MM.1S (cell line): Measurements from ENCODE around the gene TMEM81.

ENCODE experiments used
- EZH2 ChIP-seq: fragments of 300-600 bp; sonication (generic); optimal IDR thresholded peaks from 2 replicates; pipeline ENCODE3; 2017; ENCODE audit warnings: low read depth, mild to moderate bottlenecking, antibody characterized with exemption, low read length, mixed read lengths
- EZH2phosphoT487 ChIP-seq: fragments of 300-600 bp; sonication (generic); IDR thresholded peaks from 2 replicates; pipeline ENCODE4 v1.6.1; 2018; ENCODE audit warnings: antibody characterized with exemption, low read length
- TF ChIP-seq, protein P1 (sequence below): fragments of 300-600 bp; sonication (generic); IDR thresholded peaks from 2 replicates; pipeline ENCODE4 v1.5.1; 2016; ENCODE audit warnings: antibody characterized with exemption, low read length, mixed read lengths

DNA sequence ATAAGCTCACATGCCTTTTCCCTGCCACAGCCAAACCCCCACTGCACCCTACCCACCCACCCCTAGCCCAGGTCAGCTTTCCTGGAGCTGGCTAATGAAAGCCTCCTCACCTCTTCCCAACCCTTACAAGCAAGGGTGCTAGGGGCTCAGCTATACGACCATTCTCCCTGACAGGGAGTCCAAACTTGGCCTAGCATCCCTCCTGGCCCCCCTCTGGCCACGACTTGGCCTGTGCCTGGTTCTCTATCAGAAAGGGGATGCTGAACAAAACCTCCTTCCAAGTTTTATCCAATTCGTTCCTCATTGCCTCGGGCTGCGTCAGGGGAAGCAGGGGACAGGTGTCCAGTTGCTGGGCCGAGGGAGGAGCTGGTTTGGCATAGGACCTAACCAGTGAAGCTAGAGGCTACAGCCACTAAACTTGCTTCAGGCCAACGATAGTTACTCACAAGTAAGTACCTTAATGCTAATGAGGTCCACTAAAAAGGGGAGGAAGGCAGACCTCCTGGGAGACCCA lies 8.6 kb downstream of the TMEM81 start:
- TF ChIP-seq, protein P1, sequence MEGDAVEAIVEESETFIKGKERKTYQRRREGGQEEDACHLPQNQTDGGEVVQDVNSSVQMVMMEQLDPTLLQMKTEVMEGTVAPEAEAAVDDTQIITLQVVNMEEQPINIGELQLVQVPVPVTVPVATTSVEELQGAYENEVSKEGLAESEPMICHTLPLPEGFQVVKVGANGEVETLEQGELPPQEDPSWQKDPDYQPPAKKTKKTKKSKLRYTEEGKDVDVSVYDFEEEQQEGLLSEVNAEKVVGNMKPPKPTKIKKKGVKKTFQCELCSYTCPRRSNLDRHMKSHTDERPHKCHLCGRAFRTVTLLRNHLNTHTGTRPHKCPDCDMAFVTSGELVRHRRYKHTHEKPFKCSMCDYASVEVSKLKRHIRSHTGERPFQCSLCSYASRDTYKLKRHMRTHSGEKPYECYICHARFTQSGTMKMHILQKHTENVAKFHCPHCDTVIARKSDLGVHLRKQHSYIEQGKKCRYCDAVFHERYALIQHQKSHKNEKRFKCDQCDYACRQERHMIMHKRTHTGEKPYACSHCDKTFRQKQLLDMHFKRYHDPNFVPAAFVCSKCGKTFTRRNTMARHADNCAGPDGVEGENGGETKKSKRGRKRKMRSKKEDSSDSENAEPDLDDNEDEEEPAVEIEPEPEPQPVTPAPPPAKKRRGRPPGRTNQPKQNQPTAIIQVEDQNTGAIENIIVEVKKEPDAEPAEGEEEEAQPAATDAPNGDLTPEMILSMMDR, result no peak
- TF ChIP-seq EZH2, result no peak
- no peak for TF ChIP-seq EZH2phosphoT487
